ENCODE data around the gene CBLN1. TPM values are rescaled to one million over a fixed set of nuclear protein-coding genes. Genes with fewer than 3 reads are reported as not detected.

CBLN1 gene
- total RNA-seq (ENCODE audit: unreplicated experiment), result 21.7 TPM
- long read RNA-seq, result 0 reads

DNA sequence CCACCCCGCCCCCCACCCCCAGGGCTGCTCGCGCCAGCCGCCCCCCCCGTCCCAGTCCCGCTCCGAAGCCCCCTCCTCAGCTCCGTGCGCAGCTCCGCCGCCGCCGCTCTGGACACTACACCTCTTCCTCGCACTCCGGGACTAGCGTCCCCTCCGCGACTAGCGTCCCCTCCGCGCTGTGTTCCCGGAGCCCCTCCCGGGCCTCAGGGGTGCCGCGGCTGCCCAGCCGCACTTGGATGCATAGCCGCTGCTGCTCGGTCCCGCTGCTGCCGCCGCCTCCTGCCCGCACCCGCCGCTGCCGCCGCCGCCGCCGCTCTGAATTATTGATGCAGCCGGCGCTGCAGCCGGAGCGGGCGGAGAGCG is at the start of gene CBLN1:
TSS of gene CBLN1 (minus strand) at position 359 of the 363 bp plus-strand sequence. CDS start 373 bp downstream, outside the sequence.
- H3K4me1 Mint-ChIP-seq (ENCODE audit: low read depth, unreplicated experiment), result peaks cover 14% of the 10 kb centered on the region
- peaks cover under 1% of the 10 kb centered on the region for H3K36me3 Mint-ChIP-seq (ENCODE audit: unreplicated experiment)
- DNase-seq, result no peak
- peak within 1 kb of the TSS; percentile 91 for H3K4me3 Mint-ChIP-seq (ENCODE audit: unreplicated experiment)
- H3K9me3 Mint-ChIP-seq (ENCODE audit: unreplicated experiment), result peaks cover 16% of the 10 kb centered on the region
- H3K27ac Mint-ChIP-seq (ENCODE audit: unreplicated experiment), result no peak within 1 kb of the TSS
- peaks cover 32% of the 10 kb centered on the region for H3K27me3 Mint-ChIP-seq (ENCODE audit: unreplicated experiment)
- TF ChIP-seq, protein P1, sequence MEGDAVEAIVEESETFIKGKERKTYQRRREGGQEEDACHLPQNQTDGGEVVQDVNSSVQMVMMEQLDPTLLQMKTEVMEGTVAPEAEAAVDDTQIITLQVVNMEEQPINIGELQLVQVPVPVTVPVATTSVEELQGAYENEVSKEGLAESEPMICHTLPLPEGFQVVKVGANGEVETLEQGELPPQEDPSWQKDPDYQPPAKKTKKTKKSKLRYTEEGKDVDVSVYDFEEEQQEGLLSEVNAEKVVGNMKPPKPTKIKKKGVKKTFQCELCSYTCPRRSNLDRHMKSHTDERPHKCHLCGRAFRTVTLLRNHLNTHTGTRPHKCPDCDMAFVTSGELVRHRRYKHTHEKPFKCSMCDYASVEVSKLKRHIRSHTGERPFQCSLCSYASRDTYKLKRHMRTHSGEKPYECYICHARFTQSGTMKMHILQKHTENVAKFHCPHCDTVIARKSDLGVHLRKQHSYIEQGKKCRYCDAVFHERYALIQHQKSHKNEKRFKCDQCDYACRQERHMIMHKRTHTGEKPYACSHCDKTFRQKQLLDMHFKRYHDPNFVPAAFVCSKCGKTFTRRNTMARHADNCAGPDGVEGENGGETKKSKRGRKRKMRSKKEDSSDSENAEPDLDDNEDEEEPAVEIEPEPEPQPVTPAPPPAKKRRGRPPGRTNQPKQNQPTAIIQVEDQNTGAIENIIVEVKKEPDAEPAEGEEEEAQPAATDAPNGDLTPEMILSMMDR (IDR thresholded peaks at IDR 0.05; ENCODE audit: partially characterized antibody, unreplicated experiment), result no peak

DNA sequence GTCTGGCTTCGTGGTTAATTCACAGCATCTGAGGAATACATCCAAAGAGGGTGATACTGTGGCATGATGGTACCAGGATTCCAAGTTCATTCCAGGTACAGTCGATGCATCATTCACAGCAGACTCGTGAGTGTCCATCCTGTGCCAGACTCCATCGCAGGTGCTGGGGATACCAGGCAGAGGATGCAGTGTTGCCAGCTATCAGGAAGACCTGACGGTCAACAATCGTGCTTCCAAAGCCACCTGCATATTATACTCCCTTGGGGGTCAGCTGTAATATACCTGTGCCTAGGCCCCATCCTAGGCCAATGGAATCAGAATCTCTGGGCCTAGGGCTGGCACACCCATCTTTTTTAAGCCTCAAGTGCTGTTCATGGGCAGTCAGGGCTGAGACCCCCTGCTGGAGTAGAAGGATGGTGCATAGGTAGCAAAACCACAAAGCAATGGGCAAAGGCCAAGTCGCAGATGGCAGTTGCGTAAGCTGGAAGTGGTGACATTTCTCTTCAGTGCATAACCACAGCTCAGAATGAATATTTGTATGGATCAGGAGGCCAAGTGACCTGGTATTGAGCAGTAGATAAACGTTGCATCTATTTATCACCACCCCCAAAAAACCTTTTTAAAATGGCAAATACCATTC is 49.0 kb upstream of the CBLN1 start:
- Mint-ChIP-seq H3K9me3 (ENCODE audit: unreplicated experiment) (peaks cover 1% of the 10 kb centered on the region), H3K27ac (ENCODE audit: unreplicated experiment) (no peak overlapping the region), H3K36me3 (ENCODE audit: unreplicated experiment) (no peaks in the 10 kb centered on the region), H3K27me3 (ENCODE audit: unreplicated experiment) (peaks cover 2% of the 10 kb centered on the region), H3K4me3 (ENCODE audit: unreplicated experiment) (no peak overlapping the region), H3K4me1 (ENCODE audit: low read depth, unreplicated experiment) (no peaks in the 10 kb centered on the region)
- TF ChIP-seq, protein P1 (IDR thresholded peaks at IDR 0.05; ENCODE audit: partially characterized antibody, unreplicated experiment), result no peak
- DNase-seq, result no peak

DNA sequence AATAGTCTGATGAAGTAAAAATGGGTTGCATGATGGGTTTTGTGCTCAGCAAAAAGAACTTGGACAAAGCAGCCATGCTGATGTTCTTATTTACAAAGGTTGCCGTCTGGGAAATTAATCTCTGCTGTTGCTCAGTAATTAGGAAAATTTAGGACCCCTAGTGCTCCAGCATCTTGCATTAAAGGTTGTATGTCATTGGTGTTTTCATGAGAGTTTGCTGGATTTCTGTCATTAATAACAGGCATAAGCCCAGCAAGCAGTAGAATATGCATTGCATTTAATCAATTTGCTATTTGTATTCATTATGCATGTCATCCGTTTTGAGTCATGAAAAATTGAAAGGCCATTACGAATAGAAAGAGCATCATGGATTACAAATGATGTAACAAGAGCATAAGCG is 46.7 kb upstream of the CBLN1 start:
- Mint-ChIP-seq H3K4me3 (ENCODE audit: unreplicated experiment) (no peak overlapping the region), H3K36me3 (ENCODE audit: unreplicated experiment) (no peaks in the 10 kb centered on the region), H3K4me1 (ENCODE audit: low read depth, unreplicated experiment) (no peaks in the 10 kb centered on the region), H3K27ac (ENCODE audit: unreplicated experiment) (no peak overlapping the region), H3K27me3 (ENCODE audit: unreplicated experiment) (no peaks in the 10 kb centered on the region), H3K9me3 (ENCODE audit: unreplicated experiment) (no peaks in the 10 kb centered on the region)
- TF ChIP-seq, protein P1 (IDR thresholded peaks at IDR 0.05; ENCODE audit: partially characterized antibody, unreplicated experiment), result no peak
- no peak for DNase-seq

DNA sequence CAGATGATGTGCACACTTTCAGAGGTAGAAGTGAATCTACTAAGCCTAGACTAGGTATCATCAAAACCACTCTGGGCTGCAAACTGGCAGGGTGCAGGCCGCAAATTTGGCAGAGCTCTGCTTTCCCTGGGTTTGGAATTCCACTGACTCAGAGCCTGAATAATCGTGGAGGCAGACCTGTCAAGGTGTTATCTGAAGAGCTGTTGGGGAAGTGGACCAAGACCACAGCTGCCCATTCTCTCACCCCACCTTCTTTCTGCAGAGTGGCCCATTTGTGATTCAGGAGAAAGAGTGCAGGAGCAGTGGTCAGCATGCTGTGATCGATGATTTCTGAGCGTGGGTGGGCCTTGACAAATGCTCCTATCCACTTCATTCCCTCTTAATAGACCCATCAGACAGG is 45.8 kb upstream of the CBLN1 start:
- Mint-ChIP-seq H3K27ac (ENCODE audit: unreplicated experiment) (no peak overlapping the region), H3K27me3 (ENCODE audit: unreplicated experiment) (no peaks in the 10 kb centered on the region), H3K36me3 (ENCODE audit: unreplicated experiment) (no peaks in the 10 kb centered on the region), H3K4me1 (ENCODE audit: low read depth, unreplicated experiment) (no peaks in the 10 kb centered on the region), H3K9me3 (ENCODE audit: unreplicated experiment) (no peaks in the 10 kb centered on the region), H3K4me3 (ENCODE audit: unreplicated experiment) (no peak overlapping the region)
- TF ChIP-seq, protein P1 (IDR thresholded peaks at IDR 0.05; ENCODE audit: partially characterized antibody, unreplicated experiment), result no peak
- no peak for DNase-seq

DNA sequence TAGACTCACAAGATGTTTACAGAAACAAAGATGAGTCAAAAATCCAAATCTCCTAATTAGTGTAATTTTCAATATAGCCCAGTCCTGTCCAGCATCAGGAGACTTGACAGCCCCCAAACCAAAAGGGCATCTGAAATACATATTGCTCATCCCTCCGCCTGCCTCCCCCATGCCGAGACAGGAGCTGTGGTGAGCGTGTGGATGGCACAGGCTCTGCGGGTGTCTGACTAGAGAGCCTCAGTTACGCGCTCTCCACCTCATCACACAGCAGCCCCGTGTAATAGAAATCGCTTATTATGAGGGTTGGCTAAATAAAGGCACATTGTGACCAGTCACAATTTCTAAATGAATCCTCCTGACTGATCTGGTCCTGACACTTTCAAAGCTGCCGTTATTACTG is 43.1 kb upstream of the CBLN1 start:
- no peaks in the 10 kb centered on the region for H3K9me3 Mint-ChIP-seq (ENCODE audit: unreplicated experiment)
- no peak overlapping the region for H3K4me3 Mint-ChIP-seq (ENCODE audit: unreplicated experiment)
- TF ChIP-seq, protein P1 (IDR thresholded peaks at IDR 0.05; ENCODE audit: partially characterized antibody, unreplicated experiment), result no peak
- no peak for DNase-seq
- H3K27me3 Mint-ChIP-seq (ENCODE audit: unreplicated experiment), result no peaks in the 10 kb centered on the region
- no peak overlapping the region for H3K27ac Mint-ChIP-seq (ENCODE audit: unreplicated experiment)
- no peaks in the 10 kb centered on the region for H3K4me1 Mint-ChIP-seq (ENCODE audit: low read depth, unreplicated experiment)
- H3K36me3 Mint-ChIP-seq (ENCODE audit: unreplicated experiment), result no peaks in the 10 kb centered on the region

All from glutamatergic neuron (in vitro differentiated cells).